OCI-LY1 (cell line): Measurements from ENCODE around the gene EPHA2.

Experiments
- H2AFZ ChIP-seq: fragments of 200-600 bp; sonication (generic), shearing (Covaris generic); 2 replicates; pipeline ENCODE4 v1.6.0; 2014; ENCODE audit warnings: antibody characterized with exemption, mild to moderate bottlenecking, low read length
- H3F3A ChIP-seq: fragments of 200-600 bp; sonication (generic), shearing (Covaris generic); 2 replicates; pipeline ENCODE4 v1.6.0; 2014; ENCODE audit warnings: mild to moderate bottlenecking, antibody characterized with exemption, low read length, moderate library complexity; ENCODE audit not compliant: insufficient read depth
- H3K27ac ChIP-seq: fragments of 200-600 bp; sonication (generic); 2 replicates; pipeline ENCODE4 v1.5.1; 2014; ENCODE audit warnings: low read length, mixed run types, mild to moderate bottlenecking, low read depth; ENCODE audit not compliant: poor library complexity, severe bottlenecking
- H3K27me3 ChIP-seq: fragments of 200-600 bp; sonication (generic); 2 replicates; pipeline ENCODE4 v1.6.0; 2014; ENCODE audit warnings: antibody characterized with exemption, mild to moderate bottlenecking, low read length, moderate library complexity; ENCODE audit not compliant: insufficient read depth
- H3K36me3 ChIP-seq: fragments of 200-600 bp; sonication (generic); 2 replicates; pipeline ENCODE4 v1.6.1; 2014; ENCODE audit warnings: mild to moderate bottlenecking, antibody characterized with exemption, low read length, moderate library complexity, mixed read lengths; ENCODE audit not compliant: insufficient read depth
- H3K4me1 ChIP-seq: fragments of 200-600 bp; sonication (generic); 2 replicates; pipeline ENCODE4 v1.5.1; 2014; ENCODE audit warnings: mild to moderate bottlenecking, low read length, moderate library complexity; ENCODE audit not compliant: insufficient read depth, severe bottlenecking
- H3K4me2 ChIP-seq: fragments of 200-600 bp; sonication (generic), shearing (Covaris generic); 2 replicates; pipeline ENCODE4 v1.6.1; 2014; ENCODE audit warnings: low read length
- H3K4me3 ChIP-seq: fragments of 200-600 bp; sonication (generic); 2 replicates; pipeline ENCODE4 v1.5.1; 2014; ENCODE audit warnings: low read length, low read depth, mild to moderate bottlenecking, mixed read lengths; ENCODE audit not compliant: poor library complexity, severe bottlenecking
- H3K79me2 ChIP-seq: fragments of 200-600 bp; shearing (Covaris generic); 2 replicates; pipeline ENCODE4 v1.6.1; 2016; ENCODE audit warnings: mixed run types, low read length, mixed read lengths; ENCODE audit not compliant: insufficient read depth
- H3K9ac ChIP-seq: fragments of 200-600 bp; sonication (generic), shearing (Covaris generic); 2 replicates; pipeline ENCODE4 v1.6.1; 2014; ENCODE audit warnings: mild to moderate bottlenecking, low read length, mixed read lengths
- H3K9me2 ChIP-seq: fragments of 200-600 bp; sonication (generic), shearing (Covaris generic); 2 replicates; pipeline ENCODE4 v1.6.1; 2014; ENCODE audit warnings: low read depth, mild to moderate bottlenecking, low read length, mixed read lengths
- H3K9me3 ChIP-seq: fragments of 200-600 bp; shearing (Covaris generic); 2 replicates; pipeline ENCODE4 v1.6.1; 2014; ENCODE audit warnings: low read length, mixed read lengths
- H4K20me1 ChIP-seq: fragments of 200-600 bp; sonication (generic), shearing (Covaris generic); 2 replicates; pipeline ENCODE4 v1.6.0; 2016; ENCODE audit warnings: mild to moderate bottlenecking, low read length; ENCODE audit not compliant: insufficient read depth
- EZH2 ChIP-seq: fragments of 200-600 bp; sonication (generic), shearing (Covaris generic); IDR thresholded peaks from 2 replicates; pipeline ENCODE4 v1.8.0; 2017; ENCODE audit warnings: borderline replicate concordance, mixed run types, mild to moderate bottlenecking, antibody characterized with exemption, low read length, moderate library complexity, mixed read lengths
- TF ChIP-seq, protein P1 (sequence below): fragments of 200-600 bp; sonication (generic), shearing (Covaris generic); IDR thresholded peaks from 2 replicates; pipeline ENCODE4 v1.5.1; 2017; ENCODE audit warnings: mild to moderate bottlenecking, antibody characterized with exemption, low read length, moderate library complexity, mixed read lengths

EPHA2 gene

DNA sequence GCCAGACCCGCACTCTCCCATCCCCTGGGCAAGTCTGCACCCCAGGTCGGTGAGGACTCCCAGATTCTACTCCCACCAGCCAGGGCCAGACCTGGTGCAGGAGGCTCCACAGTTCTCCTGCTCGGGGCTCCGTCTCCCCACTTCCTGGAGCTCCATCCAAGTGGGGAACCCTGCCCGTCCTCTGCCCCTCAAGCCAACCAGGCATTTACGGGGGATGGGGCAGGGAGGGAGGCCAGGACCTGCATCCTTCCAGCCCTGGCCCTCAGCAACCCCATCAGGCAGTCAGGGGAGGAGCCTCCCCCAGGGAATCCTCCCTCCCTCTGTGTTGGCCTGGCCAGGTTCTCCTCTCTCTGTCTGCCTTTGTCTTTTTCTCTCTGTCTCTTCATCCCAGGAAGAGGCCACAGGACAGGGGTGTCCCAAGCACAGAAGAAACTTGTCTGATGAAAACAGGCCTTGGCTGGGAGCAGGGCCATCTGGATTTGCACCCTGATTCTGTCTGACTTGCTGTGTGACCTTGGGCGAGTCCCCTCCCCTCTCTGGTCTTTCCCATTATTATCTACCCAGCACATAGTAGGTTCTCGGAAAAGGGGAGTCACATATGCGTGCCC is 18.5 kb upstream of the EPHA2 start:
- Histone ChIP-seq H3K36me3 (no peaks in the 10 kb centered on the region), H3K27me3 (peaks cover 9% of the 10 kb centered on the region; the same call in 1 of the 2 replicates), H3K9me2 (no peaks in the 10 kb centered on the region), H3F3A (no peaks in the 10 kb centered on the region), H4K20me1 (no peaks in the 10 kb centered on the region), H3K4me3 (no peak overlapping the region), H3K9me3 (no peaks in the 10 kb centered on the region), H3K4me2 (no peak overlapping the region), H2AFZ (no peak overlapping the region), H3K4me1 (peaks cover 13% of the 10 kb centered on the region), H3K9ac (no peak overlapping the region), H3K79me2 (no peaks in the 10 kb centered on the region), H3K27ac (no peak overlapping the region)
- TF ChIP-seq, protein P1, sequence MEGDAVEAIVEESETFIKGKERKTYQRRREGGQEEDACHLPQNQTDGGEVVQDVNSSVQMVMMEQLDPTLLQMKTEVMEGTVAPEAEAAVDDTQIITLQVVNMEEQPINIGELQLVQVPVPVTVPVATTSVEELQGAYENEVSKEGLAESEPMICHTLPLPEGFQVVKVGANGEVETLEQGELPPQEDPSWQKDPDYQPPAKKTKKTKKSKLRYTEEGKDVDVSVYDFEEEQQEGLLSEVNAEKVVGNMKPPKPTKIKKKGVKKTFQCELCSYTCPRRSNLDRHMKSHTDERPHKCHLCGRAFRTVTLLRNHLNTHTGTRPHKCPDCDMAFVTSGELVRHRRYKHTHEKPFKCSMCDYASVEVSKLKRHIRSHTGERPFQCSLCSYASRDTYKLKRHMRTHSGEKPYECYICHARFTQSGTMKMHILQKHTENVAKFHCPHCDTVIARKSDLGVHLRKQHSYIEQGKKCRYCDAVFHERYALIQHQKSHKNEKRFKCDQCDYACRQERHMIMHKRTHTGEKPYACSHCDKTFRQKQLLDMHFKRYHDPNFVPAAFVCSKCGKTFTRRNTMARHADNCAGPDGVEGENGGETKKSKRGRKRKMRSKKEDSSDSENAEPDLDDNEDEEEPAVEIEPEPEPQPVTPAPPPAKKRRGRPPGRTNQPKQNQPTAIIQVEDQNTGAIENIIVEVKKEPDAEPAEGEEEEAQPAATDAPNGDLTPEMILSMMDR = no peak
- no peak for TF ChIP-seq EZH2

DNA sequence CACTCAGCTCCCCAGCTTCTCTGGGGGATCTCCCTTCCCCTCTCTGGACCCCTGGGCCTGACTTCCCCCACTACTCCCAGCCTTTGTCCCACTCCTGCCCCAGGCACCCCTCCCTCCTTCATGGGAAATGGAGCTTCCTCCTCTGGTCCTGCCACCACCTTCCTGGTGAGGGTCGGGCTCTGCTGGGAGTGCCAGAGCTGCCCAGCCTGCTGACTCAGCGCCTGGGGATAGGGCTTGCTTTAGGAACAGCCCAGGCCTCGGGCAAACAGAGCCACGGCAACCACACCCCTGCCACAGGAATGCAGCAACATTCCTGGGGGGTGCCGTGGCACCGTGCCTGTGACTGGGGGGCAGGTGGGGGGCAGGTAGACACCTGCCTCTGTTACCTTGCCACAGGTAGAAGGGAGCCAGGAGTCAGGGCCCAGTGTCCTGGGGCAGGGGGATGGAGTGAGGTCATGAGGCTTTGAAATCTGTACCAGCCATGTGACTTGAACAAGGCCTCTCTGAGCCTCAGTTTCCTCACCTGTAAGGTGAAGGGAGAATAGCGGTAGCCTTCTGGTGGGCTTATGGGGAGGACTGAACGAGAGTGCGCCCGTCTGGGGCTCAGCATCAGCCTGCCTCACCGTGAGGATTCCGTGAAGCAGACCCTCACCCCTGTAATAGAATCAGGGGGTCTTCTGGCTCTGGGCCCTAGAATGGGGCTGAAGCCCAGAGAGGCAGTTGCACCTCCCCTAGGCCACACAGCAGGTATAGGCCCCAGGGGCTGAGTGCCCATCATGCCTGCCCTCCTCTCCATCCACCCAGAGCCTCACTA is 17.8 kb upstream of the EPHA2 start:
- H2AFZ ChIP-seq = no peak overlapping the region
- no peak overlapping the region for H3K4me3 ChIP-seq
- TF ChIP-seq, protein P1 = no peak
- TF ChIP-seq EZH2 = no peak
- peaks cover 21% of the 10 kb centered on the region for H3K4me1 ChIP-seq
- H3K4me2 ChIP-seq = no peak overlapping the region
- no peaks in the 10 kb centered on the region for H4K20me1 ChIP-seq
- H3K9ac ChIP-seq = no peak overlapping the region
- no peak overlapping the region for H3K27ac ChIP-seq
- H3K79me2 ChIP-seq = no peaks in the 10 kb centered on the region
- no peaks in the 10 kb centered on the region for H3F3A ChIP-seq
- no peaks in the 10 kb centered on the region for H3K9me2 ChIP-seq
- H3K36me3 ChIP-seq = no peaks in the 10 kb centered on the region
- peaks cover 5% of the 10 kb centered on the region; the same call in 1 of the 2 replicates for H3K27me3 ChIP-seq
- H3K9me3 ChIP-seq = no peaks in the 10 kb centered on the region

DNA sequence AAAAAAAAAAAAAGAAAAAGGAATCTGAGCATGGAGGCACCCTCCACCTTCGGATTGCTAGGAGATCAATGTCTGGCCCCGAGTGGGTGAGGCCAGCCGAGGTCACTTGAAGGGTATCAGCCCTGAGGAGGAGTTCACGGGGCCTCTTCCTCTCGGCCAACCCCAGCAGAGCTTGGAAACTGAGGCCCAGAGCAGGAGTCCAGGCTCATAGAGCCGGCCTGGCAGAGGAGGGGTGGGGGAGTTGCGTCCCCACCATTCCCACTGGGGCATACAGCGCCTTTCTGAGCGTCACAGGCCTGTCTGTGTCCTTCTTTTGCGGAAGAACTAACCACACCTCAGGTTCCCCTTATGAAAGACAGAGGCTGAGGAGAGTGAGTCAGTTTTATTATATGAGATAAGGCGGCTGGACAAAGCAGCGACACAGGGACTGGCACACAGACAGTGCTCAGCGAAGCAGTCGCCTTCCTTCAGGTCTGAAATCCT is 17.1 kb upstream of the EPHA2 start:
- Histone ChIP-seq H4K20me1 (no peaks in the 10 kb centered on the region), H3K36me3 (no peaks in the 10 kb centered on the region), H2AFZ (no peak overlapping the region), H3K27me3 (peaks cover 5% of the 10 kb centered on the region; the same call in 1 of the 2 replicates), H3K4me3 (no peak overlapping the region), H3K27ac (no peak overlapping the region), H3K9me2 (no peaks in the 10 kb centered on the region), H3K9me3 (no peaks in the 10 kb centered on the region), H3K4me2 (no peak overlapping the region), H3K9ac (no peak overlapping the region), H3F3A (no peaks in the 10 kb centered on the region), H3K4me1 (peaks cover 27% of the 10 kb centered on the region), H3K79me2 (no peaks in the 10 kb centered on the region)
- no peak for TF ChIP-seq EZH2
